Spleen (tissue), 11 donors: ENCODE data around the gene COL25A1. TPM values are rescaled to one million over a fixed set of nuclear protein-coding genes. Genes with fewer than 3 reads are reported as not detected.

Experiments used
- DNase-seq: peaks from one replicate; pipeline ENCODE4 v3.0.0-alpha.2; 2020
- H3K27ac ChIP-seq, 8 donors: fragments of 200-600 bp; sonication (generic) in 7 of 8; 1 replicate in 4 of 8; 2 replicates in 4 of 8; pipeline versions ENCODE4 v1.5.0 to v1.8.0; 2016 to 2021; ENCODE audit warnings: inconsistent platforms in 4 of 8, mild to moderate bottlenecking in 4 of 8, moderate library complexity in 1 of 8
- H3K27me3 ChIP-seq, 7 donors: fragments of 200-600 bp; sonication (generic) in 6 of 7; replicated peaks in 1 of 7; 1 replicate in 4 of 7; 2 replicates in 3 of 7; pipeline versions ENCODE4 v1.5.0 to v1.8.0; 2016 to 2021; ENCODE audit warnings: inconsistent platforms in 3 of 7, mild to moderate bottlenecking in 1 of 7
- H3K36me3 ChIP-seq, 6 donors: fragments of 200-600 bp; sonication (generic) in 5 of 6; 1 replicate in 4 of 6; 2 replicates in 2 of 6; pipeline versions ENCODE4 v1.5.0 to v1.8.0; 2016 to 2021; ENCODE audit warnings: inconsistent platforms in 2 of 6
- H3K4me1 ChIP-seq, 6 donors: fragments of 200-600 bp; sonication (generic) in 5 of 6; 1 replicate in 3 of 6; 2 replicates in 3 of 6; pipeline versions ENCODE4 v1.5.0 to v1.8.0; 2016 to 2021; ENCODE audit warnings: inconsistent platforms in 3 of 6
- H3K4me3 ChIP-seq, 8 donors: fragments of 200-600 bp; sonication (generic) in 7 of 8; 1 replicate in 4 of 8; 2 replicates in 4 of 8; pipeline versions ENCODE4 v1.5.0 to v1.8.0; 2016 to 2021; ENCODE audit warnings: inconsistent platforms in 4 of 8, mild to moderate bottlenecking in 4 of 8, moderate library complexity in 2 of 8
- H3K9me3 ChIP-seq, 8 donors: fragments of 200-600 bp; sonication (generic) in 7 of 8; 1 replicate in 4 of 8; 2 replicates in 4 of 8; pipeline versions ENCODE4 v1.5.0 to v1.8.0; 2016 to 2021; ENCODE audit warnings: inconsistent platforms in 4 of 8
- POLR2A ChIP-seq, 3 donors: fragments of 450-650 bp; IDR thresholded peaks; one replicate each; pipeline ENCODE4 v1.5.1; 2017; ENCODE audit warnings: antibody characterized with exemption in 3 of 3, mild to moderate bottlenecking in 1 of 3
- POLR2AphosphoS5 ChIP-seq, 3 donors: sonication (generic); formaldehyde crosslinking; IDR thresholded peaks; one replicate each; pipeline ENCODE4 v1.5.1; 2017; ENCODE audit warnings: antibody characterized with exemption in 3 of 3
- WGBS, 5 donors: extraction: QIAGEN DNeasy Blood & Tissue Kit in 3 of 5; methylation state at CpG; one replicate each; pipeline versions ENCODE4 v1.1.5 to v1.1.7; 2013 to 2018; 5-methylcytosine and 5-hydroxymethylcytosine counted together
- intact Hi-C: fragments of 100-400 bp; cut with DNase I; formaldehyde crosslinking; loops from one replicate; pipeline ENCODE4 v1.15.0; 2023; ENCODE audit warnings: low total_unique reads
- polyA plus RNA-seq, 3 donors: library from polyadenylated mRNA; stranded (reverse); fragments of 200-250 nt; gene quantifications; one replicate each; pipeline ENCODE4 v1.2.1, GENCODE V29; 2013
- total RNA-seq, 7 donors: library from RNA; depleted of rRNA in 3 of 7; stranded (reverse); fragments of >200 nt in 3 of 7; fragmentation: NEBNext Ultra II Directional in 4 of 7; extraction: Animal tissue kit (Norgen Biotek cat#: 25700) in 4 of 7; gene quantifications; one replicate each; pipeline versions ENCODE4 v1.1.0 to v1.2.1, GENCODE V29; 2016 to 2021
- TF ChIP-seq, protein P1 (sequence below), 11 experiments: fragments of 200-600 bp in 7 of 11; fragments of 450-650 bp in 4 of 11; sonication (generic) in 4 of 11; IDR thresholded peaks in 8 of 11; conservative IDR thresholded peaks in 3 of 11; 1 replicate in 7 of 11; 2 replicates in 4 of 11; pipeline versions ENCODE4 v1.4.0 to v1.8.0; 2016 to 2021; ENCODE audit warnings: antibody characterized with exemption in 11 of 11, inconsistent platforms in 4 of 11, mild to moderate bottlenecking in 1 of 11
- donor health status: healthy with polysubstance abuse.
- donor health status: DM: no; HTN: no; CAD: no; lungs with moderate emphysema.
- donor health status: DM: no; HTN: no; CAD: no.
- donor health status: Bipolar disorder and iron deficiency.
- donor health status: healthy.
- donor health status: DM: no; HTN: no; CAD: no.
- donor health status: DM: yes; HTN: yes; CAD: no.

The COL25A1 gene
- total and polyA plus RNA-seq, 10 donors, result 0.06 to 1.9 (median 0.57) TPM; not detected in 1

DNA sequence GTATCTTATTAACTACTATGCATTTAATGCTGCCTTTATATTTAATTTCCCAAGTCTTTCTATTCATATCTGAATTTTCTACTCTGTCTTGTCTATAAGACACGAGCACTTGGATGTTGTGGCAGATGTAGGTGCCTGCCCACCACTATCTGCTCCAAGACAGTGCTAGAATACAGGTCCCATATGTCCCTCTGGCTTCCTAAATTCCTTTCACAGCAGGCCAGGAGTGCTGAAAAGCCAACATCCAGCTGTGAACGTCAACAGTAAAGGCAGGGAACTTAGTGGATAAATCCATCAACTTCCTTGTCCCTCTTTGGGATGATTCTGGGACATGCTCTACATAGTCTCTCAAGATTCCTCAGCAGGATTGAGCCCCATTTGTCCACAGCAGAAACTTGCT, 294.5 kb downstream of the COL25A1 start:
- H3K4me1 ChIP-seq, result peaks cover 0 to 3% (median 0%) of the 10 kb centered on the region in 6 donors
- H3K4me3 ChIP-seq, result no peak overlapping the region
- no peak for DNase-seq
- H3K27ac ChIP-seq, result no peak overlapping the region
- no peak for TF ChIP-seq POLR2AphosphoS5 (IDR thresholded peaks at IDR 0.05)
- TF ChIP-seq POLR2A (IDR thresholded peaks at IDR 0.05), result no peak
- TF ChIP-seq, protein P1, sequence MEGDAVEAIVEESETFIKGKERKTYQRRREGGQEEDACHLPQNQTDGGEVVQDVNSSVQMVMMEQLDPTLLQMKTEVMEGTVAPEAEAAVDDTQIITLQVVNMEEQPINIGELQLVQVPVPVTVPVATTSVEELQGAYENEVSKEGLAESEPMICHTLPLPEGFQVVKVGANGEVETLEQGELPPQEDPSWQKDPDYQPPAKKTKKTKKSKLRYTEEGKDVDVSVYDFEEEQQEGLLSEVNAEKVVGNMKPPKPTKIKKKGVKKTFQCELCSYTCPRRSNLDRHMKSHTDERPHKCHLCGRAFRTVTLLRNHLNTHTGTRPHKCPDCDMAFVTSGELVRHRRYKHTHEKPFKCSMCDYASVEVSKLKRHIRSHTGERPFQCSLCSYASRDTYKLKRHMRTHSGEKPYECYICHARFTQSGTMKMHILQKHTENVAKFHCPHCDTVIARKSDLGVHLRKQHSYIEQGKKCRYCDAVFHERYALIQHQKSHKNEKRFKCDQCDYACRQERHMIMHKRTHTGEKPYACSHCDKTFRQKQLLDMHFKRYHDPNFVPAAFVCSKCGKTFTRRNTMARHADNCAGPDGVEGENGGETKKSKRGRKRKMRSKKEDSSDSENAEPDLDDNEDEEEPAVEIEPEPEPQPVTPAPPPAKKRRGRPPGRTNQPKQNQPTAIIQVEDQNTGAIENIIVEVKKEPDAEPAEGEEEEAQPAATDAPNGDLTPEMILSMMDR (IDR thresholded peaks at IDR 0.05 in 8 of 11, conservative IDR thresholded peaks at IDR 0.05 in 3 of 11), result no peak
- H3K27me3 ChIP-seq, result no peaks in the 10 kb centered on the region
- 69 to 95% (median 87%) methylated on average over 2 of the region's 2 CpGs for WGBS, 5 donors
- H3K9me3 ChIP-seq, result peaks cover 0 to 11% (median 0%) of the 10 kb centered on the region in 8 donors
- no peaks in the 10 kb centered on the region for H3K36me3 ChIP-seq
- intact Hi-C loops, result no loop called here

DNA sequence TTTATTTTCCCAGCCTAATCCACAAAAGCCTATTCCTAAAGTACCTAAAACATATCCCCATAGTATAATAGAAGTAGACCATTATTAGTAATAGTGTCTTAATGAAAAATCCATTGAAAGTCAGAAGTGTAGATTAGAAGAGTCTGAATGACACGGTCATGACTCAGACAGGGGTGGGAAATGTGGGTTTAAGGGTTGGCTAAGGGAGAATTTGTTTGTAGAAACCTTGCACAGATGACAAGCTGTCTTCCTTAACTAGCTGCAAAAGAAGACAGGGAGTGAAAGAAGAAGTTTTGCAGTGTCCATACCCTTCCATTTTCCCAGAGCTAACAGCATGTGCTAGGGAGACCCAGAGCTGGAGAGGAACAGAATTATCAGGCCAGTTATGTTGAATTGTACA, 296.9 kb downstream of the COL25A1 start:
- TF ChIP-seq POLR2A (IDR thresholded peaks at IDR 0.05) (no peak), POLR2AphosphoS5 (IDR thresholded peaks at IDR 0.05) (no peak)
- TF ChIP-seq, protein P1 (IDR thresholded peaks at IDR 0.05 in 8 of 11, conservative IDR thresholded peaks at IDR 0.05 in 3 of 11), result no peak
- Histone ChIP-seq H3K27ac (no peak overlapping the region), H3K36me3 (no peaks in the 10 kb centered on the region), H3K4me3 (no peak overlapping the region), H3K27me3 (no peaks in the 10 kb centered on the region), H3K4me1 (peaks cover 0 to under 1% (median 0%) of the 10 kb centered on the region in 6 donors), H3K9me3 (no peaks in the 10 kb centered on the region)
- DNase-seq, result no peak
- intact Hi-C loops, result no loop called here
- 74 to 100% (median 86%) methylated on average over 1 of the region's 1 CpG for WGBS, 5 donors

DNA sequence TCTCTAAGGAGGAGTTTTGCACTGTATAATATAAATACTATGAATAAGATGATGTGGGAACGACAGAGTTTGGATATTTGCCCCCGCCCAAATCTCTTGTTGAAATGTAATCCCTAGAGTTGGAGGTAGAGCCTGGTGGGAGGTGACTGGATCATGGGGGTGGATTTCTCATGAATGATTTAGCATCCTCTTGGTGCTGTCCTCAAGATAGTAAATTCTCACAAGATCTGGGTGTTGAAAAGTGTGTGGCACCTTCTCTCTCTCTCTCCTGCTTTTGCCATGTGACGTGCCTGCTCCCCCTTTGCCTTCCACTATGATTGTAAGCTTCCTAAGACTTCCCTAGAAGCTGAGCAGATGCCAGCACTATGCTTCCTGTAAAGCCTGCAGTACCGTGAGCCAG, 298.0 kb downstream of the COL25A1 start:
- TF ChIP-seq, protein P1 (IDR thresholded peaks at IDR 0.05 in 8 of 11, conservative IDR thresholded peaks at IDR 0.05 in 3 of 11), result no peak
- TF ChIP-seq POLR2AphosphoS5 (IDR thresholded peaks at IDR 0.05) (no peak), POLR2A (IDR thresholded peaks at IDR 0.05) (no peak)
- no peaks in the 10 kb centered on the region for H3K4me1 ChIP-seq
- WGBS, 5 donors, result 85 to 91% (median 86%) methylated on average over 4 of the region's 4 CpGs
- no peak for DNase-seq
- no peak overlapping the region for H3K27ac ChIP-seq
- no peaks in the 10 kb centered on the region for H3K9me3 ChIP-seq
- H3K36me3 ChIP-seq, result no peaks in the 10 kb centered on the region
- H3K27me3 ChIP-seq, result no peaks in the 10 kb centered on the region
- intact Hi-C loops, result no loop called here
- no peak overlapping the region for H3K4me3 ChIP-seq

DNA sequence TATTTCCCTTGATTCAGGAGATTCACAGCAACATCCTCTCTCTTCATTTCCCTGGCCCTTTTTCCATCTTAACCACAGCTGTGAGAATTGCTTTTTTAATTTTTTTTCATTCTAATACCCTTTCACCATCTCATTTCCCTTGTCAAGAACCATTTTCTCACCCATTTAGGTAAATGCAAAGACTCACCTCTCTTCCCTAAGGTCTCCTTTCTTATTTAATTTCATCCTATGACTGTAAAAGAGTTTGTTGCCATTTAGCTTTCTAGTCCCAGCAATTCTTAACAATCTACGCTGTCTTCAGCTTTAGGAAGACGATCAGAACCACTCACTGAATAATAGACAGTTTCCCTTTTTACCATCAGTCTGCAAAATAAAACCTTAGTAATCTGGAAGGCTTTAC, 298.5 kb downstream of the COL25A1 start:
- Histone ChIP-seq H3K27me3 (no peaks in the 10 kb centered on the region), H3K4me3 (no peak overlapping the region), H3K4me1 (no peaks in the 10 kb centered on the region), H3K27ac (no peak overlapping the region), H3K36me3 (no peaks in the 10 kb centered on the region), H3K9me3 (peaks cover 0 to under 1% (median 0%) of the 10 kb centered on the region in 8 donors)
- TF ChIP-seq, protein P1 (IDR thresholded peaks at IDR 0.05 in 8 of 11, conservative IDR thresholded peaks at IDR 0.05 in 3 of 11), result no peak
- TF ChIP-seq POLR2A (IDR thresholded peaks at IDR 0.05) (no peak), POLR2AphosphoS5 (IDR thresholded peaks at IDR 0.05) (no peak)
- intact Hi-C loops, result no loop called here
- 86 to 97% (median 89%) methylated on average over 2 of the region's 2 CpGs for WGBS, 5 donors
- no peak for DNase-seq
